Breast epithelium (tissue), 3 donors: ENCODE data around the gene CGRRF1.

ENCODE experiments used
- CTCF ChIP-seq, 3 donors: fragments of 450-650 bp; IDR thresholded peaks; one replicate each; pipeline ENCODE4 v1.5.1; 2016 to 2017; ENCODE audit warnings: antibody characterized with exemption in 3 of 3, mild to moderate bottlenecking in 3 of 3, moderate library complexity in 3 of 3
- POLR2AphosphoS5 ChIP-seq, 3 donors: sonication (generic); formaldehyde crosslinking; IDR thresholded peaks; one replicate each; pipeline ENCODE4 v1.6.1; 2017; ENCODE audit warnings: antibody characterized with exemption in 3 of 3

DNA sequence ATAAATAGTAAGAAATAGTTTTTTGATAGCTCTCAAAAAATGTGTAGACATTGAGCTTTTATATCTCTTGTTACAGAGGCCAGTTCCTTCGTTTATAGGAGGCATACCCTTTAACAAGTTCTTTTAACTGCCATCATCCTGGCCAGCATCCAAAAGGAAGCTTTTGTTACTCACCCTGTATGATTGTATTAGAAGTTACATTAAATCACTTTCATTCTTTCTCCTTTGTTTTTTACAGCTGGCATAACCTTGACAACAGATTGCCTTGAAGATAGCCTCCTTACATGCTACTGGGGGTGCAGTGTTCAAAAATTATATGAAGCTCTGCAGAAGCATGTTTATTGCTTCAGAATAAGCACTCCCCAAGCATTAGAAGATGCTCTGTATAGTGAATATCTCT, 20.1 kb downstream of the CGRRF1 start:
- TF ChIP-seq POLR2AphosphoS5 (IDR thresholded peaks at IDR 0.05) (no peak), CTCF (IDR thresholded peaks at IDR 0.05) (no peak)
